SK-N-SH treated with all-trans-retinoic acid at 6 μM for 48 hours (cell line): ENCODE data around the gene RASA2.

Experiments used
- ATAC-seq: fragments of 200-7000 bp; cut with Tn5 transposase; 3 replicates; pipeline ENCODE4 v1.9.1; 2020; ENCODE audit warnings: mild to moderate bottlenecking, moderate library complexity
- ARNTL ChIP-seq: fragments of 450-650 bp; formaldehyde crosslinking; IDR thresholded peaks from 2 replicates; pipeline ENCODE4 v1.5.0; 2020; ENCODE audit warnings: low read depth, mild to moderate bottlenecking, moderate library complexity, borderline replicate concordance
- ESRRG ChIP-seq: fragments of 250-450 bp; sonication (Bioruptor Pico); IDR thresholded peaks from 2 replicates; pipeline ENCODE4 v1.6.1; 2021; ENCODE audit warnings: mild to moderate bottlenecking
- GLIS3 ChIP-seq: fragments of 250-450 bp; sonication (Bioruptor Pico); IDR thresholded peaks from 2 replicates; pipeline ENCODE4 v1.5.0; 2020; ENCODE audit warnings: mild to moderate bottlenecking, moderate library complexity
- ISL1 ChIP-seq: fragments of 250-450 bp; sonication (Bioruptor Pico); IDR thresholded peaks from 2 replicates; pipeline ENCODE4 v2.1.2; 2022; ENCODE audit warnings: mild to moderate bottlenecking, moderate library complexity
- OSR1 ChIP-seq: fragments of 250-450 bp; sonication (Bioruptor Pico); IDR thresholded peaks from 2 replicates; pipeline ENCODE4 v1.8.0; 2022; ENCODE audit warnings: moderate library complexity, mild to moderate bottlenecking, inconsistent platforms
- PPARA ChIP-seq: fragments of 250-450 bp; sonication (Bioruptor Pico); IDR thresholded peaks from 2 replicates; pipeline ENCODE4 v1.5.0; 2020; ENCODE audit warnings: mild to moderate bottlenecking, borderline replicate concordance
- RARB ChIP-seq: fragments of 250-450 bp; sonication (Bioruptor Pico); IDR thresholded peaks from 2 replicates; pipeline ENCODE4 v1.8.0; 2021; ENCODE audit warnings: mild to moderate bottlenecking, moderate library complexity
- SNAI2 ChIP-seq: fragments of 250-450 bp; sonication (Bioruptor Pico); IDR thresholded peaks from 2 replicates; pipeline ENCODE4 v1.5.0; 2020; ENCODE audit warnings: mild to moderate bottlenecking, moderate library complexity
- TCF4 ChIP-seq: fragments of 250-450 bp; sonication (Bioruptor Pico); IDR thresholded peaks from 2 replicates; pipeline ENCODE4 v1.8.0; 2021; ENCODE audit warnings: mild to moderate bottlenecking, moderate library complexity, borderline replicate concordance
- TOX ChIP-seq: fragments of 250-450 bp; sonication (Bioruptor Pico); IDR thresholded peaks from 2 replicates; pipeline ENCODE4 v1.8.0; 2021; ENCODE audit warnings: mild to moderate bottlenecking, moderate library complexity, borderline replicate concordance
- ZC3H10 ChIP-seq: fragments of 250-450 bp; sonication (Bioruptor Pico); IDR thresholded peaks from 2 replicates; pipeline ENCODE4 v1.5.1; 2021; ENCODE audit warnings: mild to moderate bottlenecking, moderate library complexity
- ZFP3 ChIP-seq: fragments of 250-450 bp; sonication (Bioruptor Pico); IDR thresholded peaks from 2 replicates; pipeline ENCODE4 v1.5.0; 2020; ENCODE audit warnings: mild to moderate bottlenecking, moderate library complexity
- ZFP30 ChIP-seq: fragments of 450-650 bp; formaldehyde crosslinking; IDR thresholded peaks from 2 replicates; pipeline ENCODE4 v1.5.0; 2022; ENCODE audit warnings: mild to moderate bottlenecking, moderate library complexity
- ZNF565 ChIP-seq: fragments of 450-650 bp; formaldehyde crosslinking; conservative IDR thresholded peaks from 2 replicates; pipeline ENCODE4 v1.5.0; 2020; ENCODE audit warnings: low read depth, mild to moderate bottlenecking, moderate library complexity
- ZNF70 ChIP-seq: fragments of 450-650 bp; formaldehyde crosslinking; IDR thresholded peaks from 2 replicates; pipeline ENCODE4 v1.5.0; 2020; ENCODE audit warnings: mild to moderate bottlenecking, moderate library complexity
- ZNF8 ChIP-seq: fragments of 450-650 bp; formaldehyde crosslinking; IDR thresholded peaks from 2 replicates; pipeline ENCODE4 v1.5.0; 2020; ENCODE audit warnings: mild to moderate bottlenecking, moderate library complexity
- TF ChIP-seq, protein P1 (sequence below): fragments of 250-450 bp; sonication (Bioruptor Pico); IDR thresholded peaks from 2 replicates; pipeline ENCODE4 v1.5.1; 2021; ENCODE audit warnings: mild to moderate bottlenecking, moderate library complexity
- TF ChIP-seq, protein P2 (sequence below): fragments of 250-450 bp; sonication (Bioruptor Pico); IDR thresholded peaks from 2 replicates; pipeline ENCODE4 v1.5.0; 2020; ENCODE audit warnings: mild to moderate bottlenecking, moderate library complexity
- TF ChIP-seq, protein P3 (sequence below): fragments of 250-450 bp; sonication (Bioruptor Pico); IDR thresholded peaks from 2 replicates; pipeline ENCODE4 v1.8.0; 2021; ENCODE audit warnings: low read depth, mild to moderate bottlenecking, moderate library complexity, borderline replicate concordance
- TF ChIP-seq, protein P4 (sequence below): fragments of 250-450 bp; sonication (Bioruptor Pico); IDR thresholded peaks from 2 replicates; pipeline ENCODE4 v1.5.1; 2020; ENCODE audit warnings: low read depth, mild to moderate bottlenecking, moderate library complexity

Gene RASA2

DNA sequence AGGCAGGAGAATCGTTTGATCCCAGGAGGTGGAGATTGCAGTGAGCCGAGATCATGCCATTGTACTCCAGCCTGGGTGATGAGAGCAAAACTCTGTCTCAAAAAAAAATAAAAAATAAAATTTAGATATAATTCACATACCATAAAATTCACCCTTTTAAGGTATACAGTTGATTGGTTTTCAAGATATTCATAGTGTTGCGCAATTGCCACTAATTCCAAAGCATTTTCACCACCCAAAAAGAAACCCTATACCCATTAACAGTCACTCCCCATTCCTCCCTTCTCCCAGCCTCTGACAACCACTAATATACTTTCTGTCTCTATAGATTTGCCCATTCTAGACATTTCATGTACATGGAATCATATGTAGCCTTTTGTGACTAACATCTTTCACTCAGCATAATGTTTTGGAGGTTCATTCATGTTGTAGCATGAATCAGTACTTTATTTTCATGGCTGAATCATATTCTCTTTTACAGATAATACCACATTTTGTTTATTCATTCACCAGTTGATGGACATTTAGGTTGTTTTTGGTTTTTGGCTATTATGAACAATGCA lies 116.7 kb downstream of the RASA2 start:
- TF ChIP-seq ZFP30 (no peak), ZFP3 (no peak), TCF4 (CRISPR knock-in tag) (no peak), ZNF8 (no peak), GLIS3 (CRISPR knock-in tag) (no peak), ESRRG (CRISPR knock-in tag) (no peak)
- TF ChIP-seq, protein P1, sequence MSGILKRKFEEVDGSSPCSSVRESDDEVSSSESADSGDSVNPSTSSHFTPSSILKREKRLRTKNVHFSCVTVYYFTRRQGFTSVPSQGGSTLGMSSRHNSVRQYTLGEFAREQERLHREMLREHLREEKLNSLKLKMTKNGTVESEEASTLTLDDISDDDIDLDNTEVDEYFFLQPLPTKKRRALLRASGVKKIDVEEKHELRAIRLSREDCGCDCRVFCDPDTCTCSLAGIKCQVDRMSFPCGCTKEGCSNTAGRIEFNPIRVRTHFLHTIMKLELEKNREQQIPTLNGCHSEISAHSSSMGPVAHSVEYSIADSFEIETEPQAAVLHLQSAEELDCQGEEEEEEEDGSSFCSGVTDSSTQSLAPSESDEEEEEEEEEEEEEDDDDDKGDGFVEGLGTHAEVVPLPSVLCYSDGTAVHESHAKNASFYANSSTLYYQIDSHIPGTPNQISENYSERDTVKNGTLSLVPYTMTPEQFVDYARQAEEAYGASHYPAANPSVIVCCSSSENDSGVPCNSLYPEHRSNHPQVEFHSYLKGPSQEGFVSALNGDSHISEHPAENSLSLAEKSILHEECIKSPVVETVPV, result no peak
- TF ChIP-seq, protein P2, sequence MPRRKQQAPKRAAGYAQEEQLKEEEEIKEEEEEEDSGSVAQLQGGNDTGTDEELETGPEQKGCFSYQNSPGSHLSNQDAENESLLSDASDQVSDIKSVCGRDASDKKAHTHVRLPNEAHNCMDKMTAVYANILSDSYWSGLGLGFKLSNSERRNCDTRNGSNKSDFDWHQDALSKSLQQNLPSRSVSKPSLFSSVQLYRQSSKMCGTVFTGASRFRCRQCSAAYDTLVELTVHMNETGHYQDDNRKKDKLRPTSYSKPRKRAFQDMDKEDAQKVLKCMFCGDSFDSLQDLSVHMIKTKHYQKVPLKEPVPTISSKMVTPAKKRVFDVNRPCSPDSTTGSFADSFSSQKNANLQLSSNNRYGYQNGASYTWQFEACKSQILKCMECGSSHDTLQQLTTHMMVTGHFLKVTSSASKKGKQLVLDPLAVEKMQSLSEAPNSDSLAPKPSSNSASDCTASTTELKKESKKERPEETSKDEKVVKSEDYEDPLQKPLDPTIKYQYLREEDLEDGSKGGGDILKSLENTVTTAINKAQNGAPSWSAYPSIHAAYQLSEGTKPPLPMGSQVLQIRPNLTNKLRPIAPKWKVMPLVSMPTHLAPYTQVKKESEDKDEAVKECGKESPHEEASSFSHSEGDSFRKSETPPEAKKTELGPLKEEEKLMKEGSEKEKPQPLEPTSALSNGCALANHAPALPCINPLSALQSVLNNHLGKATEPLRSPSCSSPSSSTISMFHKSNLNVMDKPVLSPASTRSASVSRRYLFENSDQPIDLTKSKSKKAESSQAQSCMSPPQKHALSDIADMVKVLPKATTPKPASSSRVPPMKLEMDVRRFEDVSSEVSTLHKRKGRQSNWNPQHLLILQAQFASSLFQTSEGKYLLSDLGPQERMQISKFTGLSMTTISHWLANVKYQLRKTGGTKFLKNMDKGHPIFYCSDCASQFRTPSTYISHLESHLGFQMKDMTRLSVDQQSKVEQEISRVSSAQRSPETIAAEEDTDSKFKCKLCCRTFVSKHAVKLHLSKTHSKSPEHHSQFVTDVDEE (CRISPR knock-in tag), result no peak
- TF ChIP-seq, all 23 proteins: peak for 0
- no peak for ATAC-seq

DNA sequence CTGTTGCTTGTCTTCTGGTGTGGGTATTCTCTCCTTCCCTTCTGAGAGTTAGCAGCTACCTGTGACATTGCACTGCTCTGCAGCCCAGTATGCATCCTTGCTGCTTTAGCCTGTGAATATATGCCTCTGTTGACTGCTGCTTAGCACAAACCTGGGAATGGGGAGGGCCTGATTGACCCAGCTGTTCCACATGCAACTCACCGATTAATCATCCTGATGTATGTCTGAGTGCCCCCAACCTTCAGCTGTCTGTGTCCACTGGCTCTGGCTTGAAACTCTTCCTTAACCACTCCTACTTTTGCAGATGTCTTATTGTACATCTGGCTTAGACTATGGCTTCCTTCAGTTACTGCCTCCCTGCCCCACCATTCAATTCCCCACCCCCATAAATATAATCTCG lies 119.1 kb downstream of the RASA2 start:
- no peak for ATAC-seq
- TF ChIP-seq, protein P3, sequence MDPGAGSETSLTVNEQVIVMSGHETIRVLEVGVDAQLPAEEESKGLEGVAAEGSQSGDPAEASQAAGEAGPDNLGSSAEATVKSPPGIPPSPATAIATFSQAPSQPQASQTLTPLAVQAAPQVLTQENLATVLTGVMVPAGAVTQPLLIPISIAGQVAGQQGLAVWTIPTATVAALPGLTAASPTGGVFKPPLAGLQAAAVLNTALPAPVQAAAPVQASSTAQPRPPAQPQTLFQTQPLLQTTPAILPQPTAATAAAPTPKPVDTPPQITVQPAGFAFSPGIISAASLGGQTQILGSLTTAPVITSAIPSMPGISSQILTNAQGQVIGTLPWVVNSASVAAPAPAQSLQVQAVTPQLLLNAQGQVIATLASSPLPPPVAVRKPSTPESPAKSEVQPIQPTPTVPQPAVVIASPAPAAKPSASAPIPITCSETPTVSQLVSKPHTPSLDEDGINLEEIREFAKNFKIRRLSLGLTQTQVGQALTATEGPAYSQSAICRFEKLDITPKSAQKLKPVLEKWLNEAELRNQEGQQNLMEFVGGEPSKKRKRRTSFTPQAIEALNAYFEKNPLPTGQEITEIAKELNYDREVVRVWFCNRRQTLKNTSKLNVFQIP (CRISPR knock-in tag), result no peak
- no peak for TF ChIP-seq OSR1 (CRISPR knock-in tag)
- TF ChIP-seq, protein P1, result no peak

DNA sequence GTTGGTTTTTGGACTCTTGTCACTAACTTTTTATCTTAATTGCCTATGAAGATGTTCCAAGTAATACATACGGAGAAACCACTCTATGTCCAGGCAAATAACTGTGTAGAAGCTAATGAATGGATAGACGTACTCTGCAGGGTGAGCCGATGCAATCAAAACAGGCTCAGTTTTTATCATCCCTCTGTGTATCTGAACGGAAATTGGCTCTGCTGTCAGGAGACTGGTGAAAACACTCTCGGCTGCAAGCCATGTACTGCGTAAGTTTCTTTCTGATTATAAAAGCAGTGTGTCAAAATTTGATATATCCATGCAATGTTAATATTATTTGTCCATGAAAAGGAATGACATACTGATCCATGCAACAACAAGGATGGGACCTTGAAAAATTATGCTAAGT lies 121.6 kb downstream of the RASA2 start:
- TF ChIP-seq, protein P4, sequence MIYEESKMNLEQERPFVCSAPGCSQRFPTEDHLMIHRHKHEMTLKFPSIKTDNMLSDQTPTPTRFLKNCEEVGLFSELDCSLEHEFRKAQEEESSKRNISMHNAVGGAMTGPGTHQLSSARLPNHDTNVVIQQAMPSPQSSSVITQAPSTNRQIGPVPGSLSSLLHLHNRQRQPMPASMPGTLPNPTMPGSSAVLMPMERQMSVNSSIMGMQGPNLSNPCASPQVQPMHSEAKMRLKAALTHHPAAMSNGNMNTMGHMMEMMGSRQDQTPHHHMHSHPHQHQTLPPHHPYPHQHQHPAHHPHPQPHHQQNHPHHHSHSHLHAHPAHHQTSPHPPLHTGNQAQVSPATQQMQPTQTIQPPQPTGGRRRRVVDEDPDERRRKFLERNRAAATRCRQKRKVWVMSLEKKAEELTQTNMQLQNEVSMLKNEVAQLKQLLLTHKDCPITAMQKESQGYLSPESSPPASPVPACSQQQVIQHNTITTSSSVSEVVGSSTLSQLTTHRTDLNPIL, result no peak
- TF ChIP-seq GLIS3 (CRISPR knock-in tag) (no peak), ZFP3 (no peak), RARB (CRISPR knock-in tag) (no peak), TCF4 (CRISPR knock-in tag) (no peak), SNAI2 (CRISPR knock-in tag) (no peak), ISL1 (CRISPR knock-in tag) (no peak), TOX (CRISPR knock-in tag) (no peak), ESRRG (CRISPR knock-in tag) (no peak), ZNF565 (CRISPR knock-in tag) (no peak), PPARA (CRISPR knock-in tag) (no peak), OSR1 (CRISPR knock-in tag) (no peak), ZFP30 (no peak), ARNTL (CRISPR knock-in tag) (no peak), ZC3H10 (CRISPR knock-in tag) (no peak), ZNF8 (no peak), ZNF70 (CRISPR knock-in tag) (no peak)
- TF ChIP-seq, protein P3 (CRISPR knock-in tag), result no peak
- TF ChIP-seq, protein P1, result no peak
- ATAC-seq, result no peak
